Stimulated activated CD4-positive, alpha-beta T cell treated with anti-CD3 and anti-CD28 coated beads, TNF-alpha, amount 100 ng/mL, for 48 hours (primary cell): Measurements from ENCODE around the gene ARHGEF28.

Experiments used
- DNase-seq, 3 donors: peaks; one replicate each; pipeline ENCODE4 v3.0.0-alpha.2; 2020; ENCODE audit warnings: low read depth in 3 of 3

Gene ARHGEF28

DNA sequence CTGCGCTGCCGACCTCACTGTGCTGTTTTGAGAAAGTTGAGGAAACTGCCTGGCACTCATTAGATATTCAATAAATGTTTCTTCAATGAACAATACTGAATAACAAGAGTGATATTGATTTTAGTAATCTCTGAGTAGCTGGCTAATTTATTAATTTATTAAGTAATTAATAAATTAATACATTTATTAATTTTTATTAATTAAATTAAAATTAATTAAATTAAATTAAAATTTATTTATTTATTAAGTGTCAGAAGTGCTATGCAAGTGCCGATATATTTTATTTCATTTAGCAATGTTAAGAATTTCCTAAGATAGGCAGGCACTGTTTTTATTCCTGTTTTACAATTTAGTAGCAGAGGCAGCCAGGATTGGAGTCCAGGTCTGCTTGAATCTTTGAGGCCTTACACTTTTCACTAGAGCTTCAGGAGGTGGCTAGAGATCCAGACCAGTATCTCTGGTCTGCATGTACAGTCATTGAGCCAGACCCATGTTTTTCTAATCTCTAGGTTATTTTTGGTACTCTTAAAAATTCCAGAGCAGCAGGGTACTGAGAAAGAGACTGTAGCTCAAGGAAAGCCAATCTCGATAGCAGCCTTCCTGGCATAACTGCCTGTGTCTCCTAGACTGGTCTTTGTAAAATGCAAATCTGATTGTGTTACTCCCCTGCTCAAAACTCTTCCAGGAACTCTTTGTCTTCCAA lies 109.2 kb downstream of the ARHGEF28 start:
- DNase-seq = no peak

GRCh38 chr5:73739650-73740049 lies 113.7 kb downstream of the ARHGEF28 start:
- DNase-seq = no peak

DNA sequence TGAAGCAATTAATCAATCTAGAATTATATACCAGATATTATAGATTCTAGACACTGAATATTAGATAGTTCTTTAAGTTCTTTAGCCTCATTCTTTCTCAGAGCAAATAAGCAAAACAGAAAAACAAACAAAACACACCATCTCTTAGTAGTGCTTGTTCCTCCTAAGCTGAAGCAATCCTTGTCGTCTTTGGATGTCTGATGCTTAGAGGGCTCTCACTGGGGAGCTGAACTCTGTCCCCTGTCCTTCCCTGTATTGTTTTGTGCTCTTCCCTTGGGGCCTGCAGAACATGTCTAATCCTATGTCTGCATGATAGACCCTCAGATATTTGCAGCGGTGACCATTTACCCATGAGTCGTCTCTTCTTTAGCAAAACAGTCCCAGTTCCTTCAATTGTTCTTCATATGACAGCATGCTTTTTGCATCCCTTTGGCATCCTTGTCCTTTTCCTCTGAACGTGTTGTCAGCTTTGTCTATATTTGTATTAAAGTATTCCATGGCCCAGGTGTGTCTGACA lies 114.3 kb downstream of the ARHGEF28 start:
- DNase-seq = no peak

- no peak for DNase-seq
These were observed 117.2 kb downstream of the ARHGEF28 start for GRCh38 chr5:73743161-73743560.

DNA sequence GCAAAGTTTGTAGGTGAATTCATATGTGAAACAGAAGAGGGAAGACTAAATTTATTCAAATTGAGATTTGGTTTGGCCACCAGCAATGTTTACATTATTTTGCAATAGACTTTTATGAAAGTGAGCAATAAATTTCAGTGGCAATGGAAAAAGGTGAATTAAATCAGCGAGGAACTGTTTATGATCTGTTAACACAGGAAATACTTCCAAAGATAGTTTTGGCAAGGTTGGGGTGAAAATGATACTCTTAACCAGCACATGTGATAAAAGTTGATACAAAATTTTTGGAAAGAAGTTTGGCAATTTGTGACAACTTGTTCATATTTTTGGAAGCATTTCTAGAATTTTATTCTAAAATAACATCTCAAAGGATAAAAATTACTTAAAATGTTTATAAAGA lies 119.8 kb downstream of the ARHGEF28 start:
- no peak for DNase-seq

GRCh38 chr5:73746608-73747007 lies 120.6 kb downstream of the ARHGEF28 start:
- no peak for DNase-seq

DNA sequence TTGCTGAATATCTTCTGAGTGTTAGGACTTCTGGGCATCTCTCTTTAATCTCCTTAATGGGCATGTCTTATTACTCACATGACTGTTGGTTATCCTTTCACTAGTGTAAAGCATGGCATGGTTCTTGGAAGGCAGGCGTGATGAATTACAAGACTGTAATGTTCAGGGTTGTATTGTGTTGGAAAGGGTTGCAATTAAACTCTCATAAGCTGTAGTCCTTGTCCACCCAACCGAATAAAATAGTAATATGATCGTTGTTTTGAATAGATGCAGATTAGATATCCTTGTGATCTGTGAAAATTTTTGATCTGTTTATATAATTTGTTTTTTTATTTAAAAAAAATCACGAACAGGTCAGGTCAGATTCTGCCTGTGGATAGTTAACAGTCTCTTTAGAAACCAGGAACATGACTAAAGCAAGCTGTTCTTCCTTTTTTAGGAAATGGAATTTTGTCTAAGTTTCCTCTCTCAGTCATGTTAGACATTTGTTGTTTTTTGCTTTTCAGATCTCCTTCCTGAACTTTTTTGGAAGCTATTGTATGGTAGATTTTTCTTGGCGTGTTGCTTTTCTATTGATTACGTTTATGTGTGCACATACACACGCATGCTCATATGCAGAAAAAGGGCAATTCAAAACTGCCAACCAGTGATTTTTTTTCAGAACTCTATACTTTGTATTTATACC lies 121.8 kb downstream of the ARHGEF28 start:
- DNase-seq = no peak

GRCh38 chr5:73748510-73749400 lies 122.8 kb downstream of the ARHGEF28 start:
- no peak for DNase-seq

GRCh38 chr5:73749485-73750270 lies 123.7 kb downstream of the ARHGEF28 start:
- no peak for DNase-seq

DNA sequence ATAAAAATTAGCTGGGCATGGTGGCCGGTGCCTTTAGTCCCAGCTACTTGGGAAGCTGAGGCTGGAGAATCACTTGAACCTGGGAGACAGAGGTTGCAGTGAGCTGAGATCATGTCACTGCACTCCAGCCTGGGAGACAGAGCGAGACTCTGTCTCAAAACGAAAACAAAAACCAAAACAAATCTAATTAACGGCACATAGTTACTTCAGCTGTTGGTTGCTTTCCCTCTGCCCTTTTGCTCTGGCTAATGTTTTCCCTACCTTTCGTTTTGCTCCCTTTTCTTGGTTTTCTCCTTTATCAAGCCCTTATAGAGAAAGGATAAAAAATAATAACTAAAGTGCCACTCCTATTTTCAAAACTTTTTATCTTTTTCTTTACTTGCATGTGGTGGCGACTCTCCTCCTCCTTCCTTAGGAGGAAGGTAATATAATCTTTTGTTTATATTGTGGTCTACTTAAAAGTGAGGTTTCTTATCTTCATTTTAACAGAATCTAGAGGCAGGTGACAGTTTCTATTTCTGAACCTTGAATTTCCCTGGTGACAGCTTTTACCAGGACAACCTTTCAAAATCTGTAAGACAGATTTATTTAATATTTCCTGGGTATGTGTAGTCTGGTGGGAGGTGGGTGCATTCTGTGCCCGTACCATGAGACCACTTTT lies 125.4 kb downstream of the ARHGEF28 start:
- DNase-seq = no peak

DNA sequence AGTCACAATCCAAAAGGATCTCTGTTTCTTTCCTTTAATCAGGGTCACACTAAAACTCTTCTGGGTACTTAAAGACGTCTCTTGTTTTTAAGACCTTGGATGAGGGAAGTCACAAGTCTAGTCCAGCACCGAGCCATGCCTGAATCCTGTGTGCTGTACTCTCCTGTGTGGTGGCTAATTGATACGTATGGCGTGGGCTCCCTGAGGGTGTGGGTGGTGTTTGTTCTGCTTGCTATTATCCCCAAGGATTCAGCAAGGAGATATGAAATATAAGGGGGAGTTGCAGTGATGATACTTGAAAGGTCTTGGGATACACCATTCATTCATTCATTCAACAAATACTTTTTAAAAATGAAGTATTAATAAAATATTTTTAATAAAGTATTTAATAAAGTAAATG lies 128.3 kb downstream of the ARHGEF28 start:
- no peak for DNase-seq

- DNase-seq = no peak
These were observed 131.4 kb downstream of the ARHGEF28 start for GRCh38 chr5:73757416-73757815.

GRCh38 chr5:73759771-73760170 lies 133.8 kb downstream of the ARHGEF28 start:
- DNase-seq = no peak

- no peak for DNase-seq
These were observed 137.5 kb downstream of the ARHGEF28 start for GRCh38 chr5:73763300-73764032.

GRCh38 chr5:73764586-73764985 lies 138.6 kb downstream of the ARHGEF28 start:
- no peak for DNase-seq

GRCh38 chr5:73764996-73765395 lies 139.0 kb downstream of the ARHGEF28 start:
- no peak for DNase-seq

- no peak for DNase-seq
These were observed 140.9 kb downstream of the ARHGEF28 start for GRCh38 chr5:73766902-73767301.

DNA sequence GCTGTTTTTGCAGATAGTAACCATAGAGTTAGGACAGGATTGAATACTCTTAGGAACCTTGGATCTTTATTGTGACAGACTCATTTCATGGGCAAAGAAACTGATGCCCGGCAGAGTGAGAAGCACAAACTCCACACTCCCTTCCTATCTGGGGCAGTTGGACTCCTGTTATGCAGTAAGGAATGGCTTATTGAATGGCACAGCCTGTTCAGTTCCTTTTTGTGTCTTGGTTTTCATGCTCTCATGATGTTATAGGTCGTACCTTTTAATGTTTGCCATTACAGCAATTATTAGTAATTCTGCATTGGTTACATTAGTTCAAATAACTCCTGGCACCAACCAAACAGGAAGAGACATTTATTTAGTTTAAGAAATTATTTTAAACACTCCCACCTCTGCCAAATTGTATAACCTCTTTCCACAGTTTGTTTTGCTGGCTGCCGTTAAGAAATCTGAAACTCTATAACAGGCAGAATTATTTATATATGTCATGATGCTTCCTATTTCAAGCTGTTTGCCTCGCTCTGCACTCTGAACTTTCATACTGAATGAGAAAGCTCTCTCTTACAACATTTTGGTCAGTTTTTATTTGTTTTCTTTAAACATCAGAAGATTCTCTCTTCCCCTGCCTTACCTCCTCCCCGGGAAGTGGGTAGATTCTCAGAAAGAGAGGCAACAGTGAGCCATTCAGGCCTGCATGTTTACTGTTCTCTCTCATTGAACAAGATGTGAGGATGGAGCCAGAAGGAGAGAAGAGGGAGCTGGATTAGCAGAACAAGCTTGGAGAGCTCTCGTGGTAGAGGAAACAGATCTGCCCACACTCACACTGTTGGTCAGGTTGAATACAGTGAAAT lies 144.4 kb downstream of the ARHGEF28 start:
- no peak for DNase-seq

DNA sequence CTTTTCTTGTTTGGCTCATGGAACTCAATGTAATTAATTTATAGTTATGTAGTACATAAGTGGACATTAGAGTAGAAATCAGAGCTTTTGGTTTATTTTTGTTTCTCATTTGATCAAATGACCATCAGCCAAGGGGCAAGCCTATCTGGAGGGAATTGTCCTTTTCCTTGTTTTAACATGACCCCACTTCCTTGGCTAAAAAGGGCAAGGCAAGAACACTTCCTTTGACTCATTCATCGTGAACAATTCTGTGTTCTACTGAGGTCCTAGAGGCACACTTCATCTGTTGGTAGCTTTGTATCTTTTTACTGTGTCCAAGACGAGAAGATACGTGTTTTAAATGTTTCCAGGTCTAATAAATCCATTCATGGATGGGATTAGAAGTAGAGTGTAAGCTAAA lies 148.9 kb downstream of the ARHGEF28 start:
- DNase-seq = no peak
